ENCODE measurements around the gene PALLD.

DNA sequence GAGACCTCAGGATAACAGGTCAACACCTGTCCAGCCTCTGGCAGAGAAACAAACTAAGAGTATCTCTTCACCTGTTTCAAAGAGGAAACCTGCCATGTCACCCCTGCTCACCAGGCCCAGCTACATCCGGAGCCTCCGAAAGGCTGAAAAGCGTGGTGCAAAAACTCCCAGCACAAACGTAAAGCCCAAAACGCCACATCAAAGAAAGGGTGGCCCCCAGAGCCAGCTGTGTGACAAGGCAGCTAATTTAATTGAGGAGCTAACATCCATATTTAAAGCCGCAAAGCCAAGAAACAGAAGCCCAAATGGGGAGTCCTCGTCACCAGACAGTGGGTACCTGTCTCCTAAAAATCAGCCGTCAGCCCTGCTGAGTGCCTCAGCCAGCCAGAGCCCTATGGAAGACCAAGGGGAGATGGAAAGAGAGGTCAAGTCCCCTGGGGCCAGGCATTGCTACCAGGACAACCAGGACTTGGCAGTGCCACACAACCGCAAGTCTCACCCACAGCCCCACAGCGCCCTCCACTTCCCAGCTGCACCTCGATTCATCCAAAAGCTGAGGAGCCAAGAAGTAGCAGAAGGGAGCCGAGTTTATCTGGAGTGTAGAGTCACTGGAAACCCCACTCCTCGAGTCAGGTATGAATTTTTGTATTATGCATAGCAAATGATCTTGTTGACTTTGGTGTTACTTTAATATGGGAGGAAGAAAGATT, 15.1 kb downstream of the PALLD start:
- TF ChIP-seq, protein P1, sequence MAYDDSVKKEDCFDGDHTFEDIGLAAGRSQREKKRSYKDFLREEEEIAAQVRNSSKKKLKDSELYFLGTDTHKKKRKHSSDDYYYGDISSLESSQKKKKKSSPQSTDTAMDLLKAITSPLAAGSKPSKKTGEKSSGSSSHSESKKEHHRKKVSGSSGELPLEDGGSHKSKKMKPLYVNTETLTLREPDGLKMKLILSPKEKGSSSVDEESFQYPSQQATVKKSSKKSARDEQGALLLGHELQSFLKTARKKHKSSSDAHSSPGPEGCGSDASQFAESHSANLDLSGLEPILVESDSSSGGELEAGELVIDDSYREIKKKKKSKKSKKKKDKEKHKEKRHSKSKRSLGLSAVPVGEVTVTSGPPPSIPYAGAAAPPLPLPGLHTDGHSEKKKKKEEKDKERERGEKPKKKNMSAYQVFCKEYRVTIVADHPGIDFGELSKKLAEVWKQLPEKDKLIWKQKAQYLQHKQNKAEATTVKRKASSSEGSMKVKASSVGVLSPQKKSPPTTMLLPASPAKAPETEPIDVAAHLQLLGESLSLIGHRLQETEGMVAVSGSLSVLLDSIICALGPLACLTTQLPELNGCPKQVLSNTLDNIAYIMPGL (CRISPR knock-in tag; IDR thresholded peaks at IDR 0.05): no peak
- no peak for TF ChIP-seq JUN (CRISPR knock-in tag; IDR thresholded peaks at IDR 0.05)
- TF ChIP-seq FOXJ3 (CRISPR knock-in tag; IDR thresholded peaks at IDR 0.05; ENCODE audit: borderline replicate concordance): no peak
- TF ChIP-seq, protein P2, sequence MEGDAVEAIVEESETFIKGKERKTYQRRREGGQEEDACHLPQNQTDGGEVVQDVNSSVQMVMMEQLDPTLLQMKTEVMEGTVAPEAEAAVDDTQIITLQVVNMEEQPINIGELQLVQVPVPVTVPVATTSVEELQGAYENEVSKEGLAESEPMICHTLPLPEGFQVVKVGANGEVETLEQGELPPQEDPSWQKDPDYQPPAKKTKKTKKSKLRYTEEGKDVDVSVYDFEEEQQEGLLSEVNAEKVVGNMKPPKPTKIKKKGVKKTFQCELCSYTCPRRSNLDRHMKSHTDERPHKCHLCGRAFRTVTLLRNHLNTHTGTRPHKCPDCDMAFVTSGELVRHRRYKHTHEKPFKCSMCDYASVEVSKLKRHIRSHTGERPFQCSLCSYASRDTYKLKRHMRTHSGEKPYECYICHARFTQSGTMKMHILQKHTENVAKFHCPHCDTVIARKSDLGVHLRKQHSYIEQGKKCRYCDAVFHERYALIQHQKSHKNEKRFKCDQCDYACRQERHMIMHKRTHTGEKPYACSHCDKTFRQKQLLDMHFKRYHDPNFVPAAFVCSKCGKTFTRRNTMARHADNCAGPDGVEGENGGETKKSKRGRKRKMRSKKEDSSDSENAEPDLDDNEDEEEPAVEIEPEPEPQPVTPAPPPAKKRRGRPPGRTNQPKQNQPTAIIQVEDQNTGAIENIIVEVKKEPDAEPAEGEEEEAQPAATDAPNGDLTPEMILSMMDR (IDR thresholded peaks at IDR 0.05): no peak
- no peak for TF ChIP-seq ZNF121 (CRISPR knock-in tag; IDR thresholded peaks at IDR 0.05)
- no peak for TF ChIP-seq FOXK1 (CRISPR knock-in tag; IDR thresholded peaks at IDR 0.05)
- no peak for TF ChIP-seq ZNF423 (CRISPR knock-in tag; IDR thresholded peaks at IDR 0.05)
- no peak for TF ChIP-seq NFE2L1 (CRISPR knock-in tag; IDR thresholded peaks at IDR 0.05)

Data from WTC11 (cell line).